HTR-8/SVneo (cell line): ENCODE results near the gene THAP6.

Experiments used
- DNase-seq: peaks from one replicate; pipeline ENCODE4 v3.0.0; 2011; ENCODE audit warnings: low spot score, mixed read lengths; ENCODE audit not compliant: insufficient read length
- FAIRE-seq: peaks from 2 replicates; lab custom pipeline; 2011; peaks lifted over from hg19 to GRCh38; lab: Jason Lieb, UNC

The THAP6 gene

GRCh38 chr4:75564023-75564422 is 49.8 kb downstream of the THAP6 start:
- no peak for FAIRE-seq
- no peak for DNase-seq

DNA sequence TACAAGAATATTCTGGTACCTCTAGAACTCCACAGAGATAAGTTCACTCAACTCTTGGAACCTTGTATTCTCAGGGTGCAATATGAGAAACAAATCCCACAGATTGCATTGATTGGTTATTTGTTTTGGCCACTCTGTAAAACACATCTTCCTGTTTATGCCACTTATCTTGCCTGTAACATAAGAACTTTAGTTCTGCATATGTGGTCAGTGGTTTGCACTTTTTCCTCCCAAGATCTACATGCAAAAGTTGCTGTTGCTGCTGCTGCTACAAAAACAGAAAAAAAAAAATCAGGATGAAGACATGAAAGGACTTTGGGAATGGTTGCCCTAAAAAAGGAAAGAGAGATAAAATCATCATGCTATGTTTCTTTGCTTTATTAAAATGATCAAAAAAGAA is 51.2 kb downstream of the THAP6 start:
- DNase-seq = no peak
- no peak for FAIRE-seq

DNA sequence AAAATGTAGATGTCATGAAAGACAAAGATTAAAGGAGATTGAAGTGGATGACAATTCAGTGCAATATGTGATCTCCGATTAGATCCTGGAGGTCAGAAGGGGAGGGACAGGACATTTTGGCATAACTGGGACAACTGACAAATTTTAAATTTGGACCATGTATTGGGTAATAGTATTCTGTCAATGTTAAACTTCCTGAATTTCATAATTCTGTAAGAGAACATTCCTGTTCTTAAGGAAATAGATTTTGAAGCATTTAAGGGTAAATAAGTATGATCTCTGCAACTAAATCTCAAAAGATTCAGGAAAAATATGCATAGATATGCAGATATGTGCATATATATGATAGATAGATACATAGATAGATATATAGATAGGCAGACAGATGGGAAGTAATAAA is 52.6 kb downstream of the THAP6 start:
- DNase-seq = no peak
- no peak for FAIRE-seq

DNA sequence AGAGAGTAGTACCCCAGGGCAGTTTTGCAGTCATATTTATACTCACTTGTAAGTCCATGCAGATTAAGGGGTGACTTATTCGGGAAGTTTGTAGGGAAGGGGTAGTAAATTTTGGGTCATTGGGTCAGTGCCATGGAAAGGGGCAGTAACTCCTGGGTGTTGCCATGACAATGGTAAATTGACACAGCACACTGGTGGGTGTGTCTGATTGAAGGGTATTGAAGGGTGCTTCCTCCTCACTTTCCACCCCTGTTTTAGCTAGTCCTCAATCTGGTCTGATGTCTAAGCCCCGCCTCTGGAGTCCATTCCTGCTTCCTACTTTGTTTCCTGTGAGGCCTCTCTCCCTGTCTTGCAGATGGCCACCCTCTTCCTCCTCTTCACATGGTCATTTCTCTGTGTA is 53.5 kb downstream of the THAP6 start:
- no peak for DNase-seq
- no peak for FAIRE-seq
